Caco-2 (cell line): ENCODE results near the gene NOM1. TPM values are rescaled to one million over a fixed set of nuclear protein-coding genes. Genes with fewer than 3 reads are reported as not detected.
"Not testable (repeated sequence)": the region's sequence is repeated elsewhere in the genome, so short reads cannot be mapped to it uniquely, and the experiment has no call there.

Experiments used
- Bru-seq: library from RNA; stranded (reverse); fragments of 400-500 nt; gene quantifications from one replicate; lab custom pipeline; 2021; lab: Mats Ljungman, UMichigan
- BruChase-seq, 2 experiments: library from RNA; stranded (reverse); fragments of 400-500 nt; gene quantifications; one replicate each; lab custom pipeline; 2021; lab: Mats Ljungman, UMichigan
- BruUV-seq: library from RNA; stranded (reverse); fragments of 400-500 nt; replicated peaks from 2 replicates; lab custom pipeline; 2021; lab: Mats Ljungman, UMichigan
- CTCF ChIA-PET: fragments of 300-600 bp; sonication (Branson Sonifier 250); formaldehyde crosslinking; loops from one replicate; lab custom pipeline; 2022; ENCODE audit warnings: antibody characterized with exemption; lab: Charles Lee
- POLR2A ChIA-PET: fragments of 300-600 bp; sonication (Branson Sonifier 250); formaldehyde crosslinking; loops from one replicate; lab custom pipeline; 2022; ENCODE audit warnings: antibody characterized with exemption; lab: Charles Lee
- DNase-seq, 2 experiments: peaks; one replicate each; pipeline versions ENCODE4 v3.0.0 to v3.0.0-alpha.2; 2020 to 2022
- H3K27me3 ChIP-seq: replicated peaks from 2 replicates; pipeline ENCODE4 v1.6.0; 2011; ENCODE audit warnings: low read length; ENCODE audit not compliant: control insufficient read depth, insufficient read depth
- H3K36me3 ChIP-seq: 2 replicates; pipeline ENCODE4 v1.5.1; 2011; ENCODE audit warnings: low read length; ENCODE audit not compliant: control insufficient read depth, insufficient read depth
- H3K4me1 ChIP-seq: fragments of 250-450 bp; sonication (Bioruptor Pico); 2 replicates; pipeline ENCODE4 v1.5.1; 2020; ENCODE audit warnings: mild to moderate bottlenecking
- H3K4me3 ChIP-seq: 2 replicates; pipeline ENCODE4 v1.5.1; 2011; ENCODE audit warnings: low read depth, mild to moderate bottlenecking, control low read depth, low read length
- H3K9me3 ChIP-seq: fragments of 250-450 bp; sonication (Bioruptor Pico); 2 replicates; pipeline ENCODE4 v1.5.1; 2020; ENCODE audit warnings: mild to moderate bottlenecking, moderate library complexity
- H3K27ac Mint-ChIP-seq: one replicate; pipeline ENCODE4 v1.8.0; 2022; ENCODE audit warnings: mixed read lengths; ENCODE audit not compliant: unreplicated experiment
- H3K27me3 Mint-ChIP-seq: one replicate; pipeline ENCODE4 v1.8.0; 2022; ENCODE audit warnings: mixed read lengths; ENCODE audit not compliant: insufficient read depth, unreplicated experiment
- H3K36me3 Mint-ChIP-seq: one replicate; pipeline ENCODE4 v1.8.0; 2022; ENCODE audit warnings: mild to moderate bottlenecking, mixed read lengths; ENCODE audit not compliant: insufficient read depth, unreplicated experiment
- H3K4me1 Mint-ChIP-seq: one replicate; pipeline ENCODE4 v1.8.0; 2022; ENCODE audit warnings: low read depth, mixed read lengths; ENCODE audit not compliant: unreplicated experiment
- H3K4me3 Mint-ChIP-seq: one replicate; pipeline ENCODE4 v1.8.0; 2022; ENCODE audit warnings: mild to moderate bottlenecking, moderate library complexity, mixed read lengths; ENCODE audit not compliant: unreplicated experiment
- H3K9me3 Mint-ChIP-seq: one replicate; pipeline ENCODE4 v1.8.0; 2022; ENCODE audit warnings: mixed read lengths; ENCODE audit not compliant: unreplicated experiment
- CTCF ChIP-seq, 2 experiments: fragments of 200-600 bp in 1 of 2; IDR thresholded peaks; 1 replicate in 1 of 2; 2 replicates in 1 of 2; pipeline versions ENCODE4 v1.5.1 to v1.8.0; 2011 to 2022; ENCODE audit warnings: antibody characterized with exemption in 1 of 2, control low read depth in 1 of 2, inconsistent platforms in 1 of 2, low read depth in 1 of 2, low read length in 1 of 2, mild to moderate bottlenecking in 1 of 2, moderate library complexity in 1 of 2; ENCODE audit not compliant: insufficient read depth in 1 of 2, severe bottlenecking in 1 of 2, unreplicated experiment in 1 of 2
- intact Hi-C: fragments of 100-400 bp; cut with micrococcal nuclease; formaldehyde crosslinking; loops from one replicate; pipeline ENCODE4 v1.10.0; 2022; ENCODE audit not compliant: unreplicated experiment
- long read RNA-seq: library from polyadenylated mRNA; stranded (forward); transcript quantifications from one replicate; pipeline ENCODE4 v2.0.0, GENCODE V29; 2022
- total RNA-seq: library from RNA; stranded (reverse); gene quantifications from 2 replicates; pipeline ENCODE4 v1.2.3, GENCODE V29; 2022

The NOM1 gene
- 37.7 and 38.5 TPM in 2 replicates for total RNA-seq
- Bru-seq, nascent RNA = percentile 87 among the genes with signal in this experiment
- BruChase-seq, experiment 1, labeled RNA remaining after a 2-hour chase = percentile 90 among the genes with signal in this experiment
- BruChase-seq, experiment 2, labeled RNA remaining after a 6-hour chase = percentile 89 among the genes with signal in this experiment
- long read RNA-seq, full-length matches to known transcripts = 8 of 19 reads
- long read RNA-seq, partial matches to known transcripts = 8 of 19 reads
- long read RNA-seq, other reads (novel, unspliced or antisense) = 3 of 19 reads

GRCh38 chr7:156949541-156950380 is at the start of gene NOM1:
Gene NOM1, plus strand, starts transcription at chr7:156949712. Its CDS starts 26 bp downstream, at chr7:156949738.
- peak; percentile 35 to 75 for TF ChIP-seq CTCF (IDR thresholded peaks at IDR 0.05; ENCODE audit: insufficient read depth in 1 of 2, low read depth in 1 of 2, low read length in 1 of 2, severe bottlenecking in 1 of 2, unreplicated experiment in 1 of 2)
- Histone ChIP-seq H3K4me1 (peaks cover 4% of the 10 kb centered on the region), H3K9me3 (no peaks in the 10 kb centered on the region), H3K36me3 (peaks cover 2% of the 10 kb centered on the region; the same call in 1 of the 2 replicates), H3K4me3 (peak within 1 kb of the TSS; percentile 98), H3K27me3 (no peaks in the 10 kb centered on the region)
- peaks cover 6% of the 10 kb centered on the region for H3K27me3 Mint-ChIP-seq
- ChIA-PET POLR2A (no interaction called here), CTCF (interaction anchor here (0.6 to 1.3 kb wide), 5 partner anchors 9 to 275 kb away, joined by 3 to 7 read pairs (median 3); no protein-coding TSS in a partner anchor)
- no TSS peak for BruUV-seq
- peaks cover 49% of the 10 kb centered on the region for H3K36me3 Mint-ChIP-seq
- H3K9me3 Mint-ChIP-seq = no peaks in the 10 kb centered on the region
- intact Hi-C loops = no loop called here
- peak; percentile 85 to 93 for DNase-seq
- peak within 1 kb of the TSS; percentile 88 for H3K4me3 Mint-ChIP-seq
- H3K4me1 Mint-ChIP-seq = peaks cover 20% of the 10 kb centered on the region
- peak within 1 kb of the TSS; percentile 39 for H3K27ac Mint-ChIP-seq

GRCh38 chr7:156900093-156900492 is 49.4 kb upstream of the NOM1 start:
- H3K36me3 ChIP-seq, H3K27me3 Mint-ChIP-seq, H3K27ac Mint-ChIP-seq, H3K36me3 Mint-ChIP-seq, BruUV-seq, H3K9me3 Mint-ChIP-seq, CTCF ChIA-PET, H3K4me3 Mint-ChIP-seq, DNase-seq, H3K9me3 ChIP-seq, H3K4me1 ChIP-seq, intact Hi-C loops, H3K27me3 ChIP-seq, H3K4me3 ChIP-seq: not testable (repeated sequence)
- POLR2A ChIA-PET = interaction anchor here (0.6 kb wide), 1 partner anchor 10 kb away, joined by 3 read pairs; no protein-coding TSS in a partner anchor
- peaks cover 17% of the 10 kb centered on the region for H3K4me1 Mint-ChIP-seq

GRCh38 chr7:156903232-156903909 is 46.1 kb upstream of the NOM1 start:
- no peaks in the 10 kb centered on the region for H3K36me3 Mint-ChIP-seq
- H3K4me1 Mint-ChIP-seq = peaks cover 8% of the 10 kb centered on the region
- no TSS peak for BruUV-seq
- H3K9me3 ChIP-seq = no peaks in the 10 kb centered on the region
- H3K36me3 ChIP-seq = no peaks in the 10 kb centered on the region
- no peaks in the 10 kb centered on the region for H3K4me1 ChIP-seq
- no peak for TF ChIP-seq CTCF (IDR thresholded peaks at IDR 0.05; ENCODE audit: insufficient read depth in 1 of 2, low read depth in 1 of 2, low read length in 1 of 2, severe bottlenecking in 1 of 2, unreplicated experiment in 1 of 2)
- H3K4me3 ChIP-seq = no peak overlapping the region
- no peaks in the 10 kb centered on the region for H3K9me3 Mint-ChIP-seq
- H3K4me3 Mint-ChIP-seq = no peak overlapping the region
- CTCF ChIA-PET = no interaction called here
- POLR2A ChIA-PET = no interaction called here
- H3K27ac Mint-ChIP-seq = no peak overlapping the region
- H3K27me3 Mint-ChIP-seq = no peaks in the 10 kb centered on the region
- no peaks in the 10 kb centered on the region for H3K27me3 ChIP-seq
- intact Hi-C loops = no loop called here
- no peak for DNase-seq
